ENCODE data around the gene BPI. TPM values are rescaled to one million over a fixed set of nuclear protein-coding genes. Genes with fewer than 3 reads are reported as not detected.

BPI gene
- total and polyA plus RNA-seq, 4 donors, result 0.31 to 5.6 (median 1.1) TPM

GRCh38 chr20:38266426-38266825, 37.5 kb upstream of the BPI start:
- Histone ChIP-seq H3K27ac (ENCODE audit: low read depth in 1 of 2, low read length in 1 of 2) (no peak overlapping the region), H3K36me3 (ENCODE audit: control insufficient read depth in 4 of 4, insufficient read depth in 4 of 4, low read length in 4 of 4) (no peaks in the 10 kb centered on the region), H3K9me3 (ENCODE audit: control insufficient read depth in 4 of 4, insufficient read depth in 3 of 4, low read length in 3 of 4) (peaks cover 0 to 2% (median 0%) of the 10 kb centered on the region in 4 donors), H3K4me3 (no peak overlapping the region), H3K4me1 (ENCODE audit: control insufficient read depth in 5 of 5, insufficient read depth in 5 of 5, low read length in 5 of 5) (peaks cover 0 to 6% (median 0%) of the 10 kb centered on the region in 5 donors), H3K27me3 (ENCODE audit: control insufficient read depth in 3 of 3, insufficient read depth in 3 of 3, low read length in 2 of 3) (no peaks in the 10 kb centered on the region), H3K9ac (ENCODE audit: insufficient read depth in 1 of 2, low read length in 2 of 2) (no peak overlapping the region)
- ATAC-seq (ENCODE audit: insufficient read depth, low FRiP score), result no peak
- WGBS, 2 donors, result 77 to 79% methylated on average over 2 of the region's 2 CpGs
- no peak for DNase-seq
- no peak for TF ChIP-seq CTCF (IDR thresholded peaks at IDR 0.05; ENCODE audit: control extremely low read depth, extremely low read depth)

- ATAC-seq (ENCODE audit: insufficient read depth, low FRiP score), result no peak
- no peak overlapping the region for H3K27ac ChIP-seq (ENCODE audit: low read depth in 1 of 2, low read length in 1 of 2)
- TF ChIP-seq CTCF (IDR thresholded peaks at IDR 0.05; ENCODE audit: control extremely low read depth, extremely low read depth), result no peak
- H3K4me3 ChIP-seq, result no peak overlapping the region
- DNase-seq, result no peak
- H3K4me1 ChIP-seq (ENCODE audit: control insufficient read depth in 5 of 5, insufficient read depth in 5 of 5, low read length in 5 of 5), result peaks cover 0 to 6% (median 0%) of the 10 kb centered on the region in 5 donors
- WGBS, 2 donors, result 55 to 67% methylated on average over 2 of the region's 2 CpGs
- H3K9ac ChIP-seq (ENCODE audit: insufficient read depth in 1 of 2, low read length in 2 of 2), result no peak overlapping the region
- H3K9me3 ChIP-seq (ENCODE audit: control insufficient read depth in 4 of 4, insufficient read depth in 3 of 4, low read length in 3 of 4), result peaks cover 0 to 2% (median 0%) of the 10 kb centered on the region in 4 donors
- no peaks in the 10 kb centered on the region for H3K27me3 ChIP-seq (ENCODE audit: control insufficient read depth in 3 of 3, insufficient read depth in 3 of 3, low read length in 2 of 3)
- H3K36me3 ChIP-seq (ENCODE audit: control insufficient read depth in 4 of 4, insufficient read depth in 4 of 4, low read length in 4 of 4), result no peaks in the 10 kb centered on the region
Measured at GRCh38 chr20:38267296-38267695, 36.7 kb upstream of the BPI start.

GRCh38 chr20:38267901-38268514, 35.9 kb upstream of the BPI start:
- Histone ChIP-seq H3K27me3 (ENCODE audit: control insufficient read depth in 3 of 3, insufficient read depth in 3 of 3, low read length in 2 of 3) (no peaks in the 10 kb centered on the region), H3K27ac (ENCODE audit: low read depth in 1 of 2, low read length in 1 of 2) (no peak overlapping the region), H3K9me3 (ENCODE audit: control insufficient read depth in 4 of 4, insufficient read depth in 3 of 4, low read length in 3 of 4) (peaks cover 0 to 2% (median 0%) of the 10 kb centered on the region in 4 donors), H3K4me1 (ENCODE audit: control insufficient read depth in 5 of 5, insufficient read depth in 5 of 5, low read length in 5 of 5) (peaks cover 0 to 6% (median 0%) of the 10 kb centered on the region in 5 donors), H3K4me3 (no peak overlapping the region), H3K9ac (ENCODE audit: insufficient read depth in 1 of 2, low read length in 2 of 2) (no peak overlapping the region), H3K36me3 (ENCODE audit: control insufficient read depth in 4 of 4, insufficient read depth in 4 of 4, low read length in 4 of 4) (no peaks in the 10 kb centered on the region)
- no peak for DNase-seq
- no peak for TF ChIP-seq CTCF (IDR thresholded peaks at IDR 0.05; ENCODE audit: control extremely low read depth, extremely low read depth)
- ATAC-seq (ENCODE audit: insufficient read depth, low FRiP score), result no peak
- WGBS, 2 donors, result 82 to 85% methylated on average over 5 of the region's 5 CpGs

GRCh38 chr20:38269040-38269439, 34.9 kb upstream of the BPI start:
- DNase-seq (no peak), ATAC-seq (ENCODE audit: insufficient read depth, low FRiP score) (no peak)
- H3K9me3 ChIP-seq (ENCODE audit: control insufficient read depth in 4 of 4, insufficient read depth in 3 of 4, low read length in 3 of 4), result peaks cover 0 to 2% (median 0%) of the 10 kb centered on the region in 4 donors
- no peak overlapping the region for H3K27ac ChIP-seq (ENCODE audit: low read depth in 1 of 2, low read length in 1 of 2)
- no peak overlapping the region for H3K9ac ChIP-seq (ENCODE audit: insufficient read depth in 1 of 2, low read length in 2 of 2)
- no peak for TF ChIP-seq CTCF (IDR thresholded peaks at IDR 0.05; ENCODE audit: control extremely low read depth, extremely low read depth)
- 77 to 85% methylated on average over 3 of the region's 3 CpGs for WGBS, 2 donors
- no peaks in the 10 kb centered on the region for H3K36me3 ChIP-seq (ENCODE audit: control insufficient read depth in 4 of 4, insufficient read depth in 4 of 4, low read length in 4 of 4)
- H3K4me3 ChIP-seq, result no peak overlapping the region
- no peaks in the 10 kb centered on the region for H3K27me3 ChIP-seq (ENCODE audit: control insufficient read depth in 3 of 3, insufficient read depth in 3 of 3, low read length in 2 of 3)
- H3K4me1 ChIP-seq (ENCODE audit: control insufficient read depth in 5 of 5, insufficient read depth in 5 of 5, low read length in 5 of 5), result peaks cover 0 to 6% (median 0%) of the 10 kb centered on the region in 5 donors

Measured in lung (tissue), 12 donors.